NB4 (cell line): ENCODE measurements around the gene CDK17.

ENCODE experiments used
- MYC ChIP-seq: IDR thresholded peaks from 2 replicates; pipeline ENCODE4 v1.6.1; 2011; ENCODE audit warnings: low read depth, low read length
- TF ChIP-seq, protein P1 (sequence below): IDR thresholded peaks from one replicate; pipeline ENCODE4 v1.5.1; 2012; ENCODE audit warnings: low read depth, low read length

DNA sequence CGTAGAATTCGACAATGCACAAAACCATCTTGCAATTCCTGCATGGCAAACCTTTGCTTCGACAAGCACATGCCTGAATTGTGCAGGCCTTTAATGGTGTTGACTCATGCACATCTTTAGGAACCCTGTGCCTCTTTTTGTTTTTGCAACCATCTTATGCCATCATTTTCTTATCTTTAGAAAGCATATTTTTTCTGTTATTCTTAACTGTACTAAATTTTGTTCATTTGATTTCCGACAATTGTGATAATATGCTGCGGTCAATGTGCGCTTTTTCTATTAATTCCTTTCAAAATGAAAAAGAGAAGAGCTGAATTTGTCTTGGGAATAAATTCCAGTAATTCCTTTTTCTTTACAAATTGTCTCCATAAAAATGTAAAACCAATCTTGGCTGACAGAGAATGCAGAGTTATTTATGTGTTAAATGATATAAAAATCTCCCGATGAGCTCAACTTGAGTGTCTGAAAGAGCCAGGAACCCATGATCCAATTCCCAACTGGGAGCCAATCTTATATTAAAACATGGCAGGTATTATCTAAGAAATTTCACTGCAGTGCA is 20.1 kb upstream of the CDK17 start:
- TF ChIP-seq, protein P1, sequence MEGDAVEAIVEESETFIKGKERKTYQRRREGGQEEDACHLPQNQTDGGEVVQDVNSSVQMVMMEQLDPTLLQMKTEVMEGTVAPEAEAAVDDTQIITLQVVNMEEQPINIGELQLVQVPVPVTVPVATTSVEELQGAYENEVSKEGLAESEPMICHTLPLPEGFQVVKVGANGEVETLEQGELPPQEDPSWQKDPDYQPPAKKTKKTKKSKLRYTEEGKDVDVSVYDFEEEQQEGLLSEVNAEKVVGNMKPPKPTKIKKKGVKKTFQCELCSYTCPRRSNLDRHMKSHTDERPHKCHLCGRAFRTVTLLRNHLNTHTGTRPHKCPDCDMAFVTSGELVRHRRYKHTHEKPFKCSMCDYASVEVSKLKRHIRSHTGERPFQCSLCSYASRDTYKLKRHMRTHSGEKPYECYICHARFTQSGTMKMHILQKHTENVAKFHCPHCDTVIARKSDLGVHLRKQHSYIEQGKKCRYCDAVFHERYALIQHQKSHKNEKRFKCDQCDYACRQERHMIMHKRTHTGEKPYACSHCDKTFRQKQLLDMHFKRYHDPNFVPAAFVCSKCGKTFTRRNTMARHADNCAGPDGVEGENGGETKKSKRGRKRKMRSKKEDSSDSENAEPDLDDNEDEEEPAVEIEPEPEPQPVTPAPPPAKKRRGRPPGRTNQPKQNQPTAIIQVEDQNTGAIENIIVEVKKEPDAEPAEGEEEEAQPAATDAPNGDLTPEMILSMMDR: no peak
- no peak for TF ChIP-seq MYC
